GM21737 (cell line): ENCODE measurements around the gene TXNDC11.

Experiments used
- ATAC-seq: cut with Tn5 transposase; IDR thresholded peaks from one replicate; pipeline ENCODE4 v1.9.1; 2021; ENCODE audit warnings: mild to moderate bottlenecking, moderate library complexity; ENCODE audit not compliant: unreplicated experiment

Gene TXNDC11

DNA sequence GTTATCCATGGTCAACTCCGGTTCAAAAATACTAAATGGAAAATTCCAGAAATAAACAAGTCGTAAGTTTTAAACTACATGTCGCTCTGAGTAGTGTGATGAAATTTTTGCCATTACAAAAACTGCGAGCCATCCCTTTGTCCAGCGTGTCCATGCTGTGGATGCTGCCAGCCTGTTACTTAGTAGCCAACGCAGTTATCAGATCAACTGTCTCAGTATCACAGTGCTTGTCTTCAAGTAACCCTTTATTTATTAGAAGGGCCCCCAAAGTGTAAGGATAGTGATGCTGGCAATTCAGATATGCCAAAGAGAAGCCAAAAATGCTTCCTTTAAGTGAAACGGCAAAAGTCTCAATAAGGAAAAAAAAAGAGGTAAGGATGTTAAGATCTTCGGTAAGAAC is 50.5 kb downstream of the TXNDC11 start:
- no peak for ATAC-seq

DNA sequence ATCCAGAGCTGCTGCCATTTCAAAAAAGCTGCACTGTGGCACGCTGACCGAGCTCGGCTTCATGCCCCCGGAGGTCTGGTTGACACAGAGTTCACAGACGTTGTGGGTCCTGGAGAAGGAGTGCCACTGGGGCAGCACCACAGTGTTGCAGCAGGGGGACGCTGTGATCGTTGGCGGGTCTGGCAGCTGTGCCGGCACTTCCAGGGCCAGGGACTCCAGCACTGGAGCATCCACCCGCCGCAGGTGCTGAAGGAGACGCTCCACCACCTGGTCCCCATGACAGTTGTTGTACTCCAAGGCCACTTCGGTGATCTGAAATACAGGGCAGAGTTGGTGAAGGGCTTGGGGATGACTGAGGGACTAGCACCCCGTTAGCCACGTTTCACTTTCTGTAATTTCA is 50.9 kb downstream of the TXNDC11 start:
- ATAC-seq: no peak

DNA sequence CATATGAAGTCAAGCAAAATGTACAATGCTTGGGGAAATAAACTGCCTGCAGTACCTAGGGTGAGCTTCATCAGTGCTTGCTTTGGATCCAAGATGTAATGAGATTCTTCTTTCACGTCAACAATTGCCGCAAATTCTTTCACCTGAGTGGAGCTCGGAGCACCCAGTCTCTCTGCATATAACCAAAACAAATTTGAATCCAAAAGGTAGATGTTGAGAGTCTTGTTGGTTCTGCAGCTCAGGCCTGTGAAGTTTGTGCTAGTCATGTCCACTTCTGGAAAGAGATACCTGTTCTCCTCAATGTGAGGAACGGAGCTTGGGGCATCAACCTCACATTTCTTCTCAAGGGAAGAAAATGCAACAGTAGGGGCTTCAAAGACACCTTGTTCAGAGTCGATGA is 51.4 kb downstream of the TXNDC11 start:
- ATAC-seq: no peak

DNA sequence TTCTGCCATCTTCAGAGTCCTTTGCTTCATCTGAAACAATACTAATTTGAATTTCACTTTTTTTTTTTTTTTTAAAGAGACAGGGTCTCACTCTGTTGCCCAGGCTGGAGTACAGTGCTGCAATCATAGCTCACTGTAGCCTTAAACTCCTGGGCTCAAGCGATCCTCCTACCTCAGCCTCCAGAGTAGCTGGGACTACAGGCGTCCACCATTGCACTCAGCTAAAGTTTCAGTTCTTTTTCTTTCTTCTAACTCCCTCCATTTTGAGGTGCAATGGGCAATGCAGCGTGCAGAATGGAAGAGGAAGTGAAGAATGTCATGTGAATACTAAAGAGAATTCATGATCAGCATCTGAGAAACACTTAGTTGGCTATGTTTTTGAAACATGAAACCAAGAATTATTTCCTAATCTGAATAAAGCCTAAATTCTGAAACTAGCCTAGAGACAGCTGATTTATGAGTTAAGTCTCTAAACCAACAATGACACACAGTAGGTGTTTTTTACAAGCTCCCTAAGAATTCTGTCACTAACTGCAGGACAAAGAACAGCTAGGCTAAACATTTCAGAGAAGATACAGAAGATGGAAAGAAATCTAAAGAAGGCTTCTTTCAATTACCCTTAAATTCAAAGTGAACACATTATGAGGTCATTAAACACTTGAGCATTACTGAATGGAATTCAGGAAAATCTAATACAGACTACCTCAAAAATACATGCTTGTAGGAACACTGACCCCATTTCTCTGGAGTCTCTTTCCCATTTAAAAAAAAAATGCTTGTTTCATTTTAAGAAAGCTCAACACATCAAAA is 53.4 kb downstream of the TXNDC11 start:
- peak; percentile 67 for ATAC-seq

DNA sequence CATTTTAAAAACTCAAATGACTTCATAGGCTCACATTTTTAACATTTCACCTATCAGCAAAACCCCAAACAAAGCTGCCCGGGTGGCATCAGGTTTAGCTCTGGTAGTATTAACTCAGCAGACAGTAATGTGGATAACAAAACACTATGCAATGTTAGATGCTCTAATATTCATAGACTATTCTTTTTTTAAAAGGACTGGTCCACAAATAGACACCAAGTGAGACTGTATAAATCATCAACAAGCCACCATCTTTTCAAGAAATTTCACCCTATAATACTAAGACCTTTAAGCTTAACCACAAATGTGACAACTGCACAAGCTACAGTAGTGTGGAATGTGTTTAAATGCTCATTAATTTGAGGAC is 54.2 kb downstream of the TXNDC11 start:
- ATAC-seq: no peak

DNA sequence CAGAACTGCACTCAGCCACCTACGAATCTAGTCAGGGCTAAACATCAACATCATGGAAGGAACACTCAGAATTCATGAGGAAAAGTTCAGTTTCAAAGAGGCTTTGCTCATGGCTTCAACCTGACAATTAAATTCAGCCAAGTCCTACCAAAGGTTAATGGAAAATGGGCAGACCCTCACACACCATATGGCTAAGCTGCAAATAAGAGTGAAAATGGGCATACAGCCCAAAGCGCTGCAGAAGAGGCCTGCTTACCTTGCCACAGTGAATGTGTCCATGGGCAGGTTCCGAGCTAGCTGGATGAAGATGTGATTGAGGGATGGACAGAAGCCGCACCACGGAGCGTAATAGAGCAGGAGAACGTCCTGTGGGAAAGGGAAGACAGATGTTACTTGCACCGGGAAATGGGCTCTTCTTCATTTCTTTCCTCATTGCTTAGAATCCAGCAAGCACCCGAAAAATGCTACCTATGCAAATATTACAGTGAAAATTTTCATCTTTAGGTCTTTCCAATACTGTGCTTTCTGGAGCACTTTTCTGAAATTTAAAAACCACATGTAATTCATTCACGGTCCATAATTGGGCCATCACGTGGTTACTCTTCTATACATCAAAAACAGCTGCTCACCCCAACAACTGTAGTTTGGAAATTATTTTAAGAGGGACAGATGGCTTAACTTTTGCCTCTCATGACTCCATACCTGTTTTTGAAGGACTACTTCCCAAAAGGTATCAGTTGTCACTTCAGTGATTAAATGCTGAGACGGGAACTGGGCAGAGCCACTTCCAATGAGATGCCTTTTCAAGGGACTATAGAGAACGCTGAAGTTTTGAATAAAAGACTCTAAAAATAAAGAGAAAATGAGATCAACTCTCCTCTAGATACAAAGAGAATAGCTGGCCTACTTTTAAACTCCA is 54.8 kb downstream of the TXNDC11 start:
- no peak for ATAC-seq

DNA sequence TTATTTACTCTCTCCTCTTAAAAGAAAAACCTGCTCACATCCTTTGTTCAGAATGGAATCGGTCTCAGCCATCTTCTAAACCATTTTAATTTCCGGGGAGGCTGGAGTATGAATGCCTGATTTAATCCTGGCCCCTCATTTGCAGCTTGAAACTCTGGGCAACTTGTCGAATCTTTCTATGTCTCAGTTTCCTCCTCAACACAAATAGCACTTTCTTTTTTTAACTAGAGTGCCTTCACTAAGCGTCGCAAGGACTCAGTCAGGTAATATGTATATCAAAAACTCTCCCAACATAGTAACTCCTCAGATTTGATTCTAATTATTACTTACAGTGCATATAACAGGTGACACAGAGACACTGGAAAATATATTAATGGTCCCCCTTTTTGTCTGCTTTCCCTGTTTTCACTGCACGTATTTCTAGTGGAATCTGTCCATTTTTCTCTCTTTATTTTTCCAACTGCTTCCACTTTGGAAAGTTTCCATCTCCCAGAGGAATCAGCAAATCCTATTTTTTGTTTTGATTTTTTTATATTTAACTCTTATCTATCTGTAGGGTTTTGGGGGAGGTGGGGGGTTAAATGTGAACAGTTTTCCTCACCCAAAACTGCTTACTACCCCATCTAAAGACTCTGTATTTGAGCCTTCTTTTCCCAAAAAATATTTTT is 55.8 kb downstream of the TXNDC11 start:
- ATAC-seq: no peak

DNA sequence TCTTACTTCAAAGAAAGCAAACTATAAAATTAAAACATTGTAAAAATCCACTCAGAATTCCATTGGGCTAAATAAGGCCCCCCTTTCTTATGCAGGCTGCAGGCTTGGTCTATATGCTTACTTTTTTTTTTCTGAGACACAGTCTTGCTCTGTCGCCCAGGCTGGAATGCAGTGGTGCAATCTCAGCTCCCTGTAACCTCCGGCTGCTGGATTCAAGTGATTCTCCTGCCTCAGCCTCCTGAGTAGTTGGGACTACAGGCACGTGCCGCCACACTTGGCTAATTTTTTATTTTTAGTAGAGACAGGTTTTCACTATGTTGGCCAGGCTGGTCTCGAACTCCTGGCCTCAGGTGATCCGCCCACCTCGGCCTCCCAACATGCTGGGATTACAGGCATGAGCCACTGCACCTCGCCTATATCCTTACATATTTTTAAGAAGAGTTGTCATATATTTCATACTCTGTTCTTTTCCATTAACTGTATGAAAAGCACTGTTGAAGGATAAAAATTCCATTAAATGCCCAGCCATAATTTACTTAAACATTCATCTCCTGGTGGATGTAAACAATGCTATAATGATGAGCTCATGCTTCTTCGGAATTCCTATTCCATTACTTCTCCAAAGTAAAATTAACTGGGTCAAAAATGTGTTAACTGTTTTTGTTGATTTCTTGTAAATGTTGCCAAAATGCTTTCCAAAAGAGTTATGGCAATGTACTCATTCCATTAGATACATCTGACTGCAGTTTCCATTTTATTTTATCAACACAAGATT is 56.6 kb downstream of the TXNDC11 start:
- ATAC-seq: no peak

DNA sequence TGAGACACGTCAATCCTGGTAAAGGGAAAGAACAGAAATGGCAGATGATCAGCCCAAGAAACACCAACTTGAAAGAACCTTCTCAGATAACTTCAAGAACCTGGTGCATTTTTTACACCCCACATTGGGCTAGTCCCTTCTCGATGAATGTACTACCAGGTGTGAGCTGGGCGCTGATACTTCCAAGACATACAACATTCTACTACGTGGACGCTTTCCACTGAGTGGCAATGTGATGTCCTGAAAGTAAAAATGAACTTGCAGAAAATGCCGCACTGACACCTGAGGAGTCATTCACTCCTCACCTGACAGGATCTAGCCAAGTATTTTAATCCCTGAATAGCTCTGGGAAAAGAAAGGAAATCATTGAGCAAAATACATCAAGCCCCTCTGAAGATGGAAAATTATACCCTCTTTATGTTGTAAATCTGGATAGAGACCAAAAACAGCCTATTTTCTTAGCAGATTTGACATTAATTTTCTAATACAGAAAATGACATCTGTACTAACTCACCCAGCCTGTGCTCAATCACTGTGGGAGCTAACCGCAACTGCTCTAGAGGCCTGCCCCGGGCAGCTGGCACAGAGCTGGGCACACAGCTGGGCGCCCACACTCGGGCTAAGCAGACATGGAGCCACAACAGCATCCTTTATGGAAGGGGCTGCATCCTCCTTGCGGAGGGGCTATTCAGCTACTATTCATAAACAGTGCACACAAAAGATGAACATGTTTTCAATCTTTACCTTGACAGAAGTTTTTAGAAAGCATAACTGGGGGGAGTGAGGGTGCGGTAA is 58.2 kb downstream of the TXNDC11 start:
- no peak for ATAC-seq

DNA sequence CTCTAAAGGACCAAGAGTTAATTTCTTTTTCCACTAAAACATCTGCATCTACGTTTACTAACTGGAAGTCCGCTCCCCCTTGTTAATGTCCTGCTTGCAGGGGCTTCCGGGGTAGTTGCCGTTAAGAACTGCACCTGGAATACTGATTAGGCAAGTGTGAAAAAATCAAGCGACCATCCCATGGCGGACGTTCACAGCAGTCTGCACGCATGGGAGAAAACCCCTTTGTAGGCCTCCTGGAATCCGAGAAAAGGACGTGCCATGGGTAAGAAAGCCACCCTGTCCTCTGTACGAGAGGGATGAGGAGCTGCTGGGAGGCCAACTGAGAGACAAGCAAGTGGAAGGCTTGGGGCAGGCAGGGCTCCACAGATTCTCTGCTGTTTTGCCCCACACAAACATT is 59.5 kb downstream of the TXNDC11 start:
- ATAC-seq: no peak

DNA sequence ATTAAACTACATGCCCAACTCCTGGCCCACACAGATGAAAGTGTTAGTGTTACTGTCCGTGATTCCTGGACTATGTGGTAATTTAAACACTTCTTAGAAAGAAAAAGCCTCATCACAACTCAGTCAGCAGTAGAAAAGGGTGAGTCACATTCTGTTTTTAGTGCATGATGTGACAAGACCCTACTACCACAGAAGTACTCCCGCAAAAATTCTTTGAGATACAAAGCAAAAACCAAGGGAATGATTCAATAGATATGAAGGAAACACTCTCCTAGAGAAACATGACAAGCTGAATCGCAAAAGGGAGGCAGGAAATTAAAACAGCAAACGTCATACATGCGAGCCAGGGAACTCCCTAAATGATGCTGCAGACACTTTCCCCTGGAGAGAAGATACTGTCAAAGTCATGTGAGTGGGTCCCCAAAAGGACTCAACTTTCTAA is 60.0 kb downstream of the TXNDC11 start:
- peak; percentile 15 for ATAC-seq

DNA sequence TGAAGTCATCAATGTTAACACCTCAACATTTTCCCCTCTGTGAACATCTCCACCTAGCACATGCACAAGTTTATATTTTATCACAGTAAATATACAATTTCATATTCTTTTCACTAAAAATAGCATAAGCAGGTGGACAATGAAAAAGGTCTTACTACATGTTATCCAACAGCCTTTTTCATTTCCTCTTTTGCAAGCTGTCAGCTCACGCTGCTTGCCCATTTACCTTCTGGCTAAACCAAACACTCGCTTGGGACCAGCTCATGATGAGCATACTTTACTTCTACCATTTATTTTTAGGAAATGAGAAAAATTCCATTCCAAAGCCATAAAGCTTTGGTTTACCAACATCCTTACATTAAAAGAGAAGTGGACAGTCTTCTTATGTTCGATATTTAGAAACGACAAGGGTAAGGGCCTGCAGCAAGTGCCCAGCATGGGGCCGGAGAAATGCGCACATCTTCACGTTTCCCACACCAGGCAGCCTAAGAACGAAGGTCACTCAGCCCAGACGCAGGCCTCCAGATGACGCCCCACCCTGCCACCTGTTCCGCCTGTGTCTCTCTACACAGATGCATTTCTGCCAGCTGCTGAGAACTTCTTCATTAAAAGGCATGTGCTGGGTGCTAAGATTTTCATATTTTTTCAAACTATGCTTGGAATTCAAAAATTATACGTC is 60.5 kb downstream of the TXNDC11 start:
- ATAC-seq: peak; percentile 36

DNA sequence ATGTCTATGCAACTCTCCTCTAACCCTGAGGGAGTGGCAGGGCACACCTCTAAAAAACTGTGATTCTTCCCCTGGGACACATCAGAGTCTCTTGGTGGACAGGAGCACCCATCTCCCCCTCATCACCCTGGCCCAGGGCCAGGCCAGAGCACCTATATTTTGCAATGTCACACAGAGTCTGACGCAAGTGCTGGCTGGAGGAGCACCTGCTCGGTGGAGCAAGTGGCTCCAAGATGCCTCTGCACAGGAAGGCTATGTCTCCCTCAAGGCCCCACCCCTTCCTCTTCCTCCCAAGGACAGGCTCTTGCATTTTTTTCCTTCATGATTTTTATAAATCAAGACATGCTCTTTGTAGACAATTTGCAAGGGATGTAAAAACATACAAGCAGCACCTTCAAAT is 61.1 kb downstream of the TXNDC11 start:
- no peak for ATAC-seq

DNA sequence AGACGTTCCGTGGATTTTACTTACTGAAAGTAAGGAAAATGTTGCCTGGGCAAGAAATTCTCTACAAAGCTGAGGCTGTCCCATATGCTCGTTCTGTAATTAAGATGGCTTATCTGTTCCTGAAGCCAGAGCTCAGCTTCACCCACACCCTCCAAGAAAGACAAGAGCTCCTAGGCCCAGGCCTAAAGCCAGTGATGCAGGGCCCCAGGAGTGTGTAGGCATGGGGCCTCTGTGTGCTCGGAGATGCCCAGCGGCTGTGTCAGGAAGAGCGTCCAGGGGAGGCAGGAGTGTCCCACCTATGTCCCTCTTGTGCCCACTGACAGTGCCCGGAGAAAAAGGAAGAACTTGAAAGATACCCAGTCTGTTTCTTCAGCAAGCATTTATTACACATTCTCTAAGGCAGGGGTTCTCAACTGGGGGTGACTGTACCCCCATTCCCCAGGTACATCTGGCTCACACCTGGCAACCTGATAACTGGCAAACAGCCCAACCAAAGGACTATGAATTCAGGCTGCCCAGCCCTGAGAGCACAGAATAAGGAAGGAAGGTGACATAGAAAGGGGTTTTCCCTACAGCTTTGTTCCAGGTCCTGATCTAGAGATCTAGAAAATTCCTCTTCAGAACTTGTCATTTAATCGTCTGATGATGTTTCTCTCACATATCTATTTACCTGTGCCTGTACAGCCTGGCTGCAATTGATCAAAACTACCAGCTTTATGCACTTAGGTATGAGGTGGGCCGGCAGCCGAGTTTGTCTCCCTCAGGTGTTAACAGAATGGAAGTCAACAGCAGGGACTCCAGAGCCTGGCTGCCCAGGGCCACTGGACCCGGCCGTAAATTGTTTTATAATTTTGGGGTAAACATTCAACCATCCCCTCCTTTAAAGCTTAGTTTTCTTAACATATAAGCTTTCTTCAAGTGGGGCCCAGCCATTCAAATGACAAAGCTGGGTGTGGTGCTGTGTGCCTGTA is 62.4 kb downstream of the TXNDC11 start:
- no peak for ATAC-seq

DNA sequence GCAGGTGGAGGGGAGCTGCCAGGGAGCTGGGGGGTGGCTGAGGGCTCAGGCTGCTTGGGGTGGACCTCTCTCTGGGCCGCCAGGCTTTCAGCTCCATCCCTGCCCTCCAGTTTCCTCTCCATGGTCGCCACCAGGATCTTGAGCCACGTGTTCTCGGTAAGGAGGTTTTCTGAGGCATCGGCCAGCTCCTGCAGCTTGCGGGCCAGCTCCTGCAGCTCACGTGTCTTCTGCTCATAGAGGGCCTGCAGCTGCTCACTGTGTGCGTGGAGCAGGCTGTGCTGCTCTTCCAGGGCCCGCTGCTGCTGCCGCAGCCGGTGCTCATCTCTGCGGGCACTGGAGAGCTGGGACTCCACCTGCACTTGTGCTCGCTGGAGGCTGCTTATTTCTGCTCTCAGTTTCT is 63.4 kb downstream of the TXNDC11 start:
- no peak for ATAC-seq

DNA sequence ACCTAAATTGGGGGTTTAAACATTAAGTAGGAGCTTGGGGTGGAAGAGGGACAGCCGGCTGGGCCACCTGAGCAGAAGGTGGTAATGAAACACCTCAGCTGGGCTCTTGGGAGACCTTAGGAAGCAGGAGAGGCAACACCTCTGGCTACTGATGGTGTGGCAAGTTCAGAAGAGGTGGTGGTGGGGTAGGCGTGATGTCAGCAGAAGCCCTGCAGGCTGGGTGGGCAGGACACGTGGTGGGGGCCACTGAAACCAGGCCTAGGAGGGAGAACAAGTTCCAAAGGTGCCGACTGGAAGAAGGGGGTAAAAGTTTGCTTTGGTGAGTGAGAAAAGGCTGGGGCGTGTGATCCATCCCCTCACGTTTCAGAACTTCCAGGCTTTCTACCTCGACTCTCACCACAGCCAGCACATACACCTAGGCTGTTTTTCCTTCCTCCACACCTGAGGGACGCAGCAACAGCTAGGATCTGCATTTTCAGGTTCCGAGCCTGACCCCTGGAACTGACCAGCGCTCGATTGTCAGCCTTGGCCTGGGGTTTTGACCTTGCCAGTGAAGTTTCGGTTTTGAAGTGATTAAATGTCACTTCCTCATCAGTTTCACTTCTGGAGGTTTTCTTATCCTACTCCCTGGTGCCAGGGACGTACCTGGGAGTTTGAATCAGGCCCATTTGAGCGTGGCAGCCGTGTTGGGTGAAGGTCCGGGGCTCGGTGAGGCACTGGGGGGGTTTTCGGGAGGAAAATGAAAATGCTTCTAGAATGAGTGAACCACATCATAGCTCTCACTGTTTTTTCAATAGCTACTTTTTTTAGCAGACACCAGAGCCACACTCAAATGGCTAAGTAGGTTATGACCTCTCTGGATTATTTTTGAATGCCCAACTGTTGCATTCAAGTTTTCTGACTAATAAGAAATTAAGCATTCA is 64.4 kb downstream of the TXNDC11 start:
- no peak for ATAC-seq

DNA sequence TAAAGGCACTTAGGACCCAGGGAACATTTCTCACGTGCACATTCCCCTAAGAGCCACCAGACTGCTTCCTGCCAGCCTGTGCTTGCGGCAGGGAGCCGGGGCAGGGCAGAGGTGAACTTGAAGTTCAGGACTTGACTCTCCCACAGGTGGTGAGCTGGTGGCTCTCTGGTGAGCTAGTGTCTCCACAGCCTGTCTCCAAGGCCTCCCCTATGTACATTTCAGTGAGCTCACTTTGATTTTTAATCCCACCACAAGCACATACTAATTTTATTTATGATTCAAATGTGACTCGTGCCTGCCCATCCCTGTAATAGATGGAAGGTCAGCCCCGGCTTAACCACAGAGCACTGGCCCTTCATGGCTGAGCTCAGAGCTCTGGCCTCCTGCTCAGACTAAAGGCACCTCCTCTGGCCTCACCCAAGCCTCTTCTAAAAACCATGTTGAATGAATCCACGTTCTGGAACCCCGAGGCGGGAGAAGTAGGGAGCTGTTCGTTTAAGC is 65.2 kb downstream of the TXNDC11 start:
- ATAC-seq: no peak
